Bronchial epithelial cell (primary cell): ENCODE data around the gene PIGC. TPM values are rescaled to one million over a fixed set of nuclear protein-coding genes. Genes with fewer than 3 reads are reported as not detected.

Source experiments
- DNase-seq: peaks from one replicate; pipeline ENCODE4 v3.0.0-alpha.2; 2010; ENCODE audit warnings: low read depth
- FAIRE-seq: peaks from 2 replicates; lab custom pipeline; 2011; peaks lifted over from hg19 to GRCh38; lab: Jason Lieb, UNC
- H3K27me3 ChIP-seq: 2 replicates; pipeline ENCODE4 v1.5.1; 2011; ENCODE audit warnings: low read length; ENCODE audit not compliant: control insufficient read depth, insufficient read depth
- H3K36me3 ChIP-seq: 2 replicates; pipeline ENCODE4 v1.5.1; 2011; ENCODE audit warnings: low read length; ENCODE audit not compliant: control insufficient read depth, insufficient read depth
- H3K4me3 ChIP-seq: 2 replicates; pipeline ENCODE4 v1.5.1; 2011; ENCODE audit warnings: mild to moderate bottlenecking, low read depth, low read length, control low read depth
- total RNA-seq: library from RNA; depleted of rRNA; stranded (reverse); fragments of >200 nt; gene quantifications from 2 replicates; pipeline ENCODE4 v1.2.1, GENCODE V29; 2014
- TF ChIP-seq, protein P1 (sequence below): IDR thresholded peaks from 2 replicates; pipeline ENCODE4 v1.5.1; 2011; ENCODE audit warnings: mild to moderate bottlenecking, moderate library complexity, low read length, control low read depth, inconsistent platforms; ENCODE audit not compliant: insufficient read depth, severe bottlenecking

Gene PIGC
- total RNA-seq = 16.8 and 16.9 TPM in 2 replicates

DNA sequence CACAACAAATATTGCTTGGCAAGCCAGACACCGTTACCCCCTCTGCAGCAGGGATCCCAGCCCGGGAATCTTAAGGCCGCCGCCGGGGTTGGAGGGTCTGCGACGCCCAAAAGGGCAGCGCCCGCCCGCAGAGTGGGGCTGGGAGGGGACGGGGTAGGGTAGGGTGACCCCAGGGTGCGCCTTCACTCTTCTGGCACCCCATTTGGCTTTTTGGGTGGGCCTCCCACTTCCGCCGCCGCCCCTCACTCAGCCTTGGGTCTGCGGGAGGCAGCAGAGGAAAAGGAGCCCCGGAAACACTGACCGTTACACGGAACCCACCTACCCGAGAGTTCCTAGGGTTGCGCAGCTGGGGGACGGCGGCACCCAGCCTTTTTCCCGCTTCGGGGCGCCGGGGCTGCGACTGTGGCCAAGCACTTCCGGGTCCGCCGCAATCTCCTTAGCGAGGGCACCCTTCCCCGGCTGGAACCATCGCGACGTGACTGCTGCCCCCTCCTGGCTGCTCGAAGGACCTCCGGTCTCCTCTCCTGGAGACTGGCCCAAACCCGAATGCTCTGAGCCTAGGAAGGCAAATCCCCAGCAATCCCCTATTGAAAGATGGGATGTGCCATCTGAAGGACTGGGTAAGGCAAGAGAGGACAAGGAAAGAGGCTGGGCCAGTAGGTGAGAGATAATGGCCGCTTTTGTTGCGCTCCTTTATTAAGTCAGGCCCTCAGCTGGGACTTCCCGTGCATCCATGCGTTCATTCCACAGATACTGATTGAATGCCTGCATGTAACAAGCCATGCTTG, at the start of gene PIGC:
Gene PIGC, minus strand, starts transcription at position 404 of the 788 bp plus-strand sequence. CDS start 1,447 bp downstream, outside the sequence.
- H3K27me3 ChIP-seq = no peaks in the 10 kb centered on the region
- FAIRE-seq (no peak), DNase-seq (peak; percentile 73)
- H3K36me3 ChIP-seq = peaks cover 2% of the 10 kb centered on the region
- H3K4me3 ChIP-seq = peak within 1 kb of the TSS; percentile 84
- TF ChIP-seq, protein P1, sequence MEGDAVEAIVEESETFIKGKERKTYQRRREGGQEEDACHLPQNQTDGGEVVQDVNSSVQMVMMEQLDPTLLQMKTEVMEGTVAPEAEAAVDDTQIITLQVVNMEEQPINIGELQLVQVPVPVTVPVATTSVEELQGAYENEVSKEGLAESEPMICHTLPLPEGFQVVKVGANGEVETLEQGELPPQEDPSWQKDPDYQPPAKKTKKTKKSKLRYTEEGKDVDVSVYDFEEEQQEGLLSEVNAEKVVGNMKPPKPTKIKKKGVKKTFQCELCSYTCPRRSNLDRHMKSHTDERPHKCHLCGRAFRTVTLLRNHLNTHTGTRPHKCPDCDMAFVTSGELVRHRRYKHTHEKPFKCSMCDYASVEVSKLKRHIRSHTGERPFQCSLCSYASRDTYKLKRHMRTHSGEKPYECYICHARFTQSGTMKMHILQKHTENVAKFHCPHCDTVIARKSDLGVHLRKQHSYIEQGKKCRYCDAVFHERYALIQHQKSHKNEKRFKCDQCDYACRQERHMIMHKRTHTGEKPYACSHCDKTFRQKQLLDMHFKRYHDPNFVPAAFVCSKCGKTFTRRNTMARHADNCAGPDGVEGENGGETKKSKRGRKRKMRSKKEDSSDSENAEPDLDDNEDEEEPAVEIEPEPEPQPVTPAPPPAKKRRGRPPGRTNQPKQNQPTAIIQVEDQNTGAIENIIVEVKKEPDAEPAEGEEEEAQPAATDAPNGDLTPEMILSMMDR = peak; percentile 93

DNA sequence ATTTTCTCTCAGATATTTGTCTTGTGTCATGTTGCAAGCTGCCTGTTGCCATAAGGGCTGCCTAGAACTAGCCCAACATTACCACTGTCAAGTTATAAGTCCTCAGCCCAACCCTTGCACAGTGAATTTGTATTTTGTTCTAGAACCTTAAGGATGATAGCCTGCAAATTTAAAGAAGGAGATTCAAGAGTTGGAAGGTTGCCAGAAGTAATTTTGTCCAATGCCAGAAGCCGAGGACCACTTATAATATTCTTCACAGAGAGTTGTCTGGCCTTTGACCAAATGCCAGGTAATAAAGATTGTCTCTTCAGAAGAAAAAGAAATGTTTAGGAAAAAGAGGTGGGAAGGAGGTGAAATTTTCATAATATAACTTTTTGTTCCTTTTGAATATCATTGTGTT, 48.6 kb upstream of the PIGC start:
- no peak overlapping the region for H3K4me3 ChIP-seq
- DNase-seq (no peak), FAIRE-seq (no peak)
- H3K27me3 ChIP-seq = no peaks in the 10 kb centered on the region
- H3K36me3 ChIP-seq = no peaks in the 10 kb centered on the region
- TF ChIP-seq, protein P1 = no peak

DNA sequence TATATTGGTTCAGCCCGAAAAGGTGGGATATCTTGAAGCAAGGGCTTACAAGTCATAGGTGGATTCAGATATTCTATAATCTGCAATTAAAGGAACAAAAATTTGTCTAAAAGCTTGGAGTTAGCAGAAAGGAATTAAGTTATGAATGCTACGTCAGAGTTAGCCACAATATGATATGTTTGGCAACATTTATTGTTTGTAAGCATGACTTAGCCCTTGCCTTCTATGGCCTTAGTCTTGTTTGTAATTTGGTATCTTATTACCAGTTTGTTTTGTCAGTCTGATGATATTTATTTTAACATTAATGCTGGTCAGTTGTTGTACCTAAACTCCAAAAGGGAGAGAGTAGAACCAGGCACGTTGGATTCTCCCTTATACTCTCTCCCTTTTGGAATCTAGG, 46.0 kb upstream of the PIGC start:
- FAIRE-seq (no peak), DNase-seq (no peak)
- H3K36me3 ChIP-seq = no peaks in the 10 kb centered on the region
- no peaks in the 10 kb centered on the region for H3K27me3 ChIP-seq
- no peak overlapping the region for H3K4me3 ChIP-seq
- TF ChIP-seq, protein P1 = no peak

DNA sequence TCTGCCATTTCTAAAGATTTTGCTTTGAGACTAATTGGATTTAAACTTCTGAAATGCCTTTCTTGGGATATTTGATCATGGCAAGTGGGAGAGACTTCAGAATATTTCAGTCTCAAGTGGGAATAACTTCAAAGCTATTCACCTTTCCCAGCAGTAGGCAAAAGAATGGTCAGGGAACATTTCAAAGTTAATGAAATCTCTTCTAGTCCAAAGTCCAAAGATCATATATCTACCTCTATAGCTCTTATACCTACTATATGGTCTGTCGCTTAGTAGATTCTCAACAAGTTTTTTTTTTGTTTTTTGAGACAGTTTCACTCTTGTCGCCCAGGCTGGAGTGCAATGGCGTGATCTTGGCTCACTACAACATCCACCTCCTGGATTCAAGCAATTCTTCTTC, 44.5 kb upstream of the PIGC start:
- Histone ChIP-seq H3K4me3 (no peak overlapping the region), H3K27me3 (no peaks in the 10 kb centered on the region), H3K36me3 (no peaks in the 10 kb centered on the region)
- no peak for DNase-seq
- TF ChIP-seq, protein P1 = no peak
- no peak for FAIRE-seq

DNA sequence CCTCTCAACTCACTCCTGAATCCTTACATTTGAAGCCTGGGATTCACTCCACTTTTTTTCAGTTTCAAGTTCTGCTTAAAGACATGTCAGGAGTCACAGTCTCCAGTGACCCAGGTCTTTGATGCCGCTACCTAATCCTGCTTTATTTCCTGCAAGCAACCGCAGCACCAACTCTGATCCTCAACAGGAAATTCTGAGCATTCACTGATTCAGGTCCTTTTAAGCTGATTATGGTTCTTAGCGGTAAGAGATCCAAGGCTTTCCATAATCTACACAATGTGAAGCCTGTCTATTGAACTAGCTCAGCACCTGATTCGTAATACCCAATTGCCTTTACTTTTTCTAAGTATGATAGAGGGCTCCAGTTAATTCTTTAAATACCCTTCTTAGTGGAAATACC, 43.7 kb upstream of the PIGC start:
- Histone ChIP-seq H3K36me3 (no peaks in the 10 kb centered on the region), H3K27me3 (no peaks in the 10 kb centered on the region), H3K4me3 (no peak overlapping the region)
- TF ChIP-seq, protein P1 = no peak
- DNase-seq (no peak), FAIRE-seq (no peak)
